DMS 273 treated with DMSO at 0.1 percent for 48 hours (cell line): ENCODE data around the gene RASSF3.
"Not testable (repeated sequence)": the region's sequence is repeated elsewhere in the genome, so short reads cannot be mapped to it uniquely, and the experiment has no call there.

ENCODE experiments used
- DNase-seq: peaks from one replicate; lab custom pipeline; 2025; lab: John Stamatoyannopoulos, UW

RASSF3 gene, protein sequence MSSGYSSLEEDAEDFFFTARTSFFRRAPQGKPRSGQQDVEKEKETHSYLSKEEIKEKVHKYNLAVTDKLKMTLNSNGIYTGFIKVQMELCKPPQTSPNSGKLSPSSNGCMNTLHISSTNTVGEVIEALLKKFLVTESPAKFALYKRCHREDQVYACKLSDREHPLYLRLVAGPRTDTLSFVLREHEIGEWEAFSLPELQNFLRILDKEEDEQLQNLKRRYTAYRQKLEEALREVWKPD

DNA sequence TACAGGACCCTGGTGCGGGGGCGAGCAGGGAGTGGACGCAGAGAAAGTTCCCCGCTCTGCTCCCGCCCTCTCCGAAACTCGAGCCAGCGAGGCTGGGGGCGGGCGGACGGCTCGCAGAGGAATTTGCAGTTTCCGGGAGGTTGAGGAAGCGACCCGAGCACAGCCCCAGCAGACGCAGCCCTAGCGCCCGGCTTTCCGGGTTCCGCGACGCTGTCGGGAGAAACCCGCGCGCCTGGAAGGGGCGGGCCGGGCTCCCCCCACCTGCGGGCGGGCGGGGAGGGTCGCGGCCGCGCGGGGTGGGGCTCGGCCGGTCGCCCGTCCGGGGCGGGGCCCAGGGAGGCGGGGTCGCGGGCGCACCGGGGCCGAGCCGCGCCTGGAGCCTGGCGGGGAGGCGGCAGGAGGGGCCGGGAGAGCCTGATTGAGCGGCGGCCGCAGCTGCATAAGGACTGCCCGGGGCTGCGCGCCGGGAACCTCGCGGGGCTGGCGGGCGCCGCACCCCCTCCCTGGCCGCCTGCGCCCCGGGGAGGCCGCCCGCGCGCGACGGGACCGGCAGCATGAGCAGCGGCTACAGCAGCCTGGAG lies at the start of gene RASSF3:
Gene RASSF3, plus strand, starts transcription at position 417 of the 581 bp plus-strand sequence. Its CDS starts 138 bp downstream, at position 555.
- DNase-seq, result no peak

DNA sequence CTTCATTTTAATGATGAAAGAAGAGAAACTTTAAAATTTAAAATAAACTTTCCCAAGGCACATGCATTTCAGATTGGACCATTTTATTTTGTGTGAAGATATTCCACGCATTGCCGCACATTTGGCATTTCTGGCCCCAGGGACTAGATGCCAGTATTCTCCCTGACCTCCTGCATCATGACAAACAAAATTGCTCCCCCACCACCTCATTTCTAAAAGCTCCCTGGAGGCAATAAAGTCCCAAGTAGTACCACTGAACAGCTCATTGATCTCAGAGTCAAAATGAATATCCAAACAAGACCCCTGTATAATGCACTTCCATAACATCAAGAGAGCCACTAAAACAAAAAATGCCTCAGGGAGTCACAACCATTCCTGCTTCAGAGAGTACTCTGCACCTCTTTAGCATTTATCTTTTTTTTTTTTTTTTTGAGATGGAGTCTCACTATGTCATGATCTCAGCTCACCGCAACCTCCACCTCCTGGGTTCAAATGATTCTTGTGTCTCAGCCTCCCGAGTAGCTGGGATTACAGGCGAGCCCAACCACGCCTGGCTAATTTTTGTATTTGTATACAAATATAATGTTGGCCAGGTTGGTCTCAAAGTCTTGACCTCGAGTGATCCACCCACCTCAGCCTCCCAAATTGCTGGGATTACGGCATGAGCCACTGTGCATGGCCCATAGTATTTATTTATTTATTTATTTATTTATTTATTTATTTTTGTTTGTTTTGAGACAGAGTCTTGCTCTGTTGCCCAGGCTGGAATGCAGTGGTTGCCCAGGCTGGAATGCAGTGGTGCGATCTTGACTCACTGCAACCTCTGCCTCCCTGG lies 48.8 kb upstream of the RASSF3 start:
- no peak for DNase-seq

DNA sequence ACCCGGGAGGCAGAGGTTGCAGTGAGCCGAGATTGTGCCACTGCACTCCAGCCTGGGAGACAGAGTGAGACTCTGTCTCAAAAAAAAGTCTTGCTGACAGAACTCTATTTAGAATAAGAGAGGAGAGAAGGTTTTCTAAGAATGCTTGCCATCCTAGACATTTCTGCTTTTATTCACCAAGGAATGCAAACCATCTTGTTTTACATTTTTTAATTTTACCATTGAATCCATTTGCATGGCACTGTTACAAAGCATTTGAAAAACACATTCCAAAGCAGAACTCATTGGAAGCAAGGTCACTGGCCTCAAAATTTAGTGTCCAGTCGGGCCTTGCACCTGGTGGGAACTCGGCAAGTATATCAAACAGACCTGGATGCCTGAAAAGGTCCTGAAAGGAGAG lies 44.2 kb upstream of the RASSF3 start:
- DNase-seq, result no peak

DNA sequence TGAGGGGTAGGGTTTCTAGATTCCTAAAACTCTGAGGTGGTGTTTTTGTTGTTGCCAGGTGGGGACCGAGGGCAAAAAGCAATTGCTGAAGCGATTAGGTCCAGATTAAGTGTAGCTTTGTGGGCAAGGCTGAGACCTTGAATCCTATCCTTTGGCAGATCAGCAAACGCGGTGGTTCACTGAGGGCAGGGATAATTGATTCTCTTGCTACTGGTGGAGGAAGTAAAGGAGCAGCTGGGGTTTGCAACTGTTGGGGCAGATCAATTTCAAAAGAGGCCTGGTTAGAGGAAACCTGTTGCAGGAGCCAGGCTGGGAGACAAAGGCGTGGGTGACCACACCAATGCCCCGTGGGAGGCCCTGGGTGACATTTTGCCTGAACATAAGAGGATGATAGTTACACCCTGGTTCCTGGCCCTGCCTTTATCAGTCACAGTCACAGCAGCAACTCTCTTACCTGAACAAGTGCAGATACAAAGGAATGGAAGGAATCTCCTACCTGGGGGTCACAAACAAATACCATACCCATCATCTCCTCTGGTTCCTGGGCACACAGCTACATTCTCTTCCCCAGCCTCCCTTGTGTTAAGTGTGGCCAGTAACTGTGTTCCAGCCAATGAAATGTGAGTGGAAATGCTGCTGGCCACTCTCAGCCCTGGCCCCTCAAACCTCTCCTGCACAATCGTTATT lies 43.3 kb upstream of the RASSF3 start:
- no peak for DNase-seq

DNA sequence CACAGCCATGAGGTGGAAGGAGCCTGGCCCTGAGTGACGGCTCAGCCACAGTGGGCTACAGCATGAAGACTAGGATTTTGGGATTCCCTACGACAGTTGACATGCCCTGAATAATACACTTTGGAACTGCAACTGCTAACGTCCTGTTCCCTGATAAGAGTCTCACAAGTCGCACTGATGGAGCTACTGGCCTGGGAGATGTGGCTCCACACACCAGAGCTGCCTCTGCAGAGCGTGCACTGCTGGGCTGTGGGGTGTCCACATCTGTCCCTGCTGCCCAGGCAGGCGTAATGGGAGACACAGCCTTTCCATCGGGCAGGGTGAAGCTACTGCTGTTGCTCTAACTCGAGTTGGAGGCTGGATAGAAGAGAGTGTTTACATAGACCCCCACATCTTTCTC lies 42.7 kb upstream of the RASSF3 start:
- DNase-seq, result no peak

DNA sequence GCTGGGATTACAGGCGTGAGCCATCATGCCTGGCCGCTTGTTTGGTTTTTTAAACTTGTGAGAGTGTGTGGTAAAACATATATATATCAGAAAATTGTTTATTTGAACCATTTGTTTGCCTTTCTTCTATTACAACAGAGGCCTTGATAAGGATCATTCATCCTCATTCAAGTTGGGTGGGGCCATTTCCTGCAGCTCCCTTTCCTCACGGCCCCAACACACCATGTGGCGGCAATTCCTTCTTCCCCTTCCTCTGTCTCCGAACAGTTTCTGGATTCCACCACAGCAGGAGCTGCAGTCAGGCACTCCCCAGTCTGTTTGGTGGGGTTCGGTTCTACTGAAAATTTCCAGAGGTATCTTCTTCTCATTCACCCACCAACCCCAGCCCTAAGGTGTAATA lies 42.0 kb upstream of the RASSF3 start:
- DNase-seq, result no peak

DNA sequence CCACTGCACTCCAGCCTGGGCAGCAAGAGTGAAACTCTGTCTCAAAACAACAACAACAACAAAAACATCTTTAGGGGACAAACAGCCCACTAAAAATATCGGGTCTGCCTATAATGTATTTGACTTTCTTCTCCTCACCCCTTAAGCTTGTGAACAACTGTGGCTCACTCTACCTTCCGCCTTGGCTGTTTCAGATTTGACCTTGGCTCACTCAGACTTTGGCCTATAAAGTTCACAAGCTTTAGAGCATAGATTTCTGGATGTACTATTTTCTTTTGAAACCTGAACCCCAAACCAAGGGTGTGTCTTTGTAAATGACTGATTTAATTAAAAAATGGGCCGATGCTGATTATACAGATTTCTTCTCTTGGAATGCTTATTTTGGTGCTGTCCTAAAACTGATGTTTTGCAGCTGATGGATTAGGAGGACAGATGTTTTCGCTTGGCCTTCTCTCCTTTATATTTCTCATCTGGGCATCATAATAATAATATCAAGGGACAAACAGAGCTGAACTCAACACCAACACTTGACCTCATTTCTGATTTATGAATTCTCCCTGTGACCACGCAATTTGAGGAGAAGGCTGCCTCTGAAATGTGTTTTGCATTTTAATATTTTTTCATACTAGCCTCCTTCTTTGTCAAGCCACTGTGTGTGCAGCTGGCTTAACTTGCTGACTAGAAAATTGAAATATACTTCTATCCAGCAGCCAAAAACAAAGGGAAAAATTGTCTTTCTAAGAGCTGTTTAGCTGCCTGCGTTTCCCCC lies 40.2 kb upstream of the RASSF3 start:
- no peak for DNase-seq

DNA sequence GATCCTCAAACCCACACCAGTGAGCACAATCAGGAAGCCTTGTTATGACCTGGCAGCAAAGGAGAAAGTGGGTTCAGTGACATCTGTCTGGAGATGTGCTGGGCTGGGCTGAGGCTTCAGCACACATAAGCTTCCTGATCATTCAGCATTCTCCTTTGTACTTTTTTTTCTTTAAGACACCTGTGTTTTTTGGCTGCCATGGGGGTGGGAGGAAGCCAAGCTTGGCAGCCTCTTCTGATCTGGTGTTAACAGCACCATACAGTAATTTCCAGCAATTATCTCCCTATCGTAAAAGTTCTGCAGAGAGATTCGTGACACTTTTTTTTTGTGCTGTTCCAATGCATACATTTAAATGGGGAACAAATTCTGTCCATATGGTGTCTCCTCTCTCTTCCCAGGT lies 38.9 kb upstream of the RASSF3 start:
- DNase-seq, result no peak

DNA sequence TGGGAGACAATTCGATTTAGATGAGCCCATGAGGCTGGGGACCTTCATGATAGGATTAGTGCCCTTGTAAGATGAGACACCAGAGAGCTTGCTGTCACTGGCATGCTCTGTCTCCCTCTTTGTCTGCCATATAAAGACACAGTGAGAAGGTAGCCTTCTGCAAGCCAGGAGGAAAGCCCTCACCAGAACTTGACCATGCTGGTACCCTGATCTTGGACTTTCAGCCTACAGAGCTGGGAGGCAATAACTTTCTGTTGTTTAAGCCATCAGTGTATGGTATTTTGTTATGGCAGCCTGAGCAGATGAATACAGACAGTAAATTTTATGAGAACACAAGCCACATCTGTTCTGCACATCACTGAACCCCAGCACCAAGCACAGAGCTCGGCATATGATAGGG lies 38.1 kb upstream of the RASSF3 start:
- no peak for DNase-seq

DNA sequence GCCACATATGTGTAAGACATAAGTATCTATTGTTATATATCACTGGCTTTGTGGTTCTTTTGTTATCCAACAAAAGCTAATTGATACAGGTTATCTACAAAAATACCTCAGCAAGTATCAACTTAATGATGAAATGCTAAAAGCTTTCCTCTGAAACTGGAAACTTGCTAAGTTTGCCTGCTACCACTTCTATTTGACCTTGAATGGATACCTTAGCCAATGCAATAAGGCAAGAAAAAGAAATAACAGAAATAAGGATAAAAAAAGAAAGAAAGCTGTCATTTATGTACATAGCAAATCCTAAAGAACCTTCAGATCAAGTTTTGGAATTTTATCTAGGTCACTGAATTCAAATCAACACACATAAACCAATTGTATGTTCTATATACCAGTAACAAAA lies 35.5 kb upstream of the RASSF3 start:
- no peak for DNase-seq

DNA sequence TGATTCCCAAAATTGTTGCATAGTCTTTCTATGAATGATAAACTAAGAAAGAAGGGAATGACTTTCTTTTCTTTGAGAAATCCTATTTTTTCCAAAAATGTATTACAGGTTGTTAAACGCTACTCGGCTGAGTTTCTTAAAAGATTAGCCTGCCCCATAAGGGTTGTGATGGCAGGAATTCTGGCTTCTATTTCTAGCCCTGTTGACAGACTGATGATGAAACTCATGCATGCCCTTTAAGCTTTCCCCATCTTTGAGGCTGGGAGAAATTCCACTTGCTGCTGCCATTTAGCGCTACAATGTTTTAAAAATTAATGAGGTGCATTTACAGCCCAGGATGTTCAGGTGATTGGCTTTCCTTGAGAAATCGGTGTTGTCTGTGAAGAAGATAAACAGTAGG lies 33.2 kb upstream of the RASSF3 start:
- no peak for DNase-seq

DNA sequence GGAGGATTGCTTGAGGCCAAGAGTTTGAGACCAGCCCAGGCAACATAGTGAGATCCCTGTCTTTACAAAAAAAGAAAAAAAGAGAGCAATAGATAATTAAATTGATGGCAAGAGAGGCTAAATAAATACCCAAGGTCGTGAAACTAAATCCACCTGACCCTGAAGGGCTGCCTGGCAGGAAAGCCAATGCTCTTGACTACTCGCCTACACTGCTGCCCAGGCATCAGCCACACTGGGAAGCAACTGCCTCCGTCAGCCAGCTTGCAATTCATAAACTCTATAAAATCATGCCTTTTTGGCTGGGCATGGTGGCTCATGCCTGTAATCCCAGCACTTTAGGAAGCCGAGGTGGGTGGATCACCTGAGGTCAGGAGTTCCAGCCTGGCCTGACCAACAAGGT lies 31.7 kb upstream of the RASSF3 start:
- DNase-seq, result no peak

DNA sequence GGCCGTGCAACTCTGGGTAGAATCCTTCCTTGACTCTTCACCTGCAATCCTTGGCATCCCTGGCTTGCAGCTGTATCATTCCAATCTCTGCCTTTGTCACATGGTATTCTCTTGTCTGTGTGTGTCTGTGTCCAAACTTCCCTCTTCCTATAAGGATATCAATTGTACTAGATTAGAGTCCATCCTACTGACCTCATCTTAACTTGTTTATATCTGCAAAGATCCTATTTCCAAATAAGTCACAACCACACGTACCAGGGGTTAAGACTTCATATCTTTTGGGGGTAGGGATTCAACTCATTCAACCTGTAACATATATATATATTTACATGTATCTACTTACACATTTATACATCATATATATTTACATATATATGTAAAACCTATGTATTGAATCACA lies 29.6 kb upstream of the RASSF3 start:
- no peak for DNase-seq

DNA sequence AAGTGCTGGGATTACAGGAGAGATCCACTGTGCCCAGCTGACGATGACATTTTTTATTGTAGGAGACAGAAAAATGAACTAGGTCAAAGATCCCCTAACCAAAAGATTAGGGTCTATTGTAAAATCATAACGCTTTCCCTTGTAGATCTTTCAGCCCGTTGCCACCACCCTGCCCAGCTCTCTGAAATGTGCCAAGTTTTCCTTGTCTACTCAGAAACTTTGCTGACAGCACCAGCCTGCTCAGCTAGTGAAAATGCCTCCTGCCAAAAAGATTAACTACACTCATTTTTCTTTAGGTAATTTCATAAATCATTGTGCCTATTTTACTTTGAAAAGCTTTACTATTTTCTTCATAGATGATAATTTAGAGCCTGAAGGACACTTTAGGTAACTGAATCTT lies 28.2 kb upstream of the RASSF3 start:
- no peak for DNase-seq

DNA sequence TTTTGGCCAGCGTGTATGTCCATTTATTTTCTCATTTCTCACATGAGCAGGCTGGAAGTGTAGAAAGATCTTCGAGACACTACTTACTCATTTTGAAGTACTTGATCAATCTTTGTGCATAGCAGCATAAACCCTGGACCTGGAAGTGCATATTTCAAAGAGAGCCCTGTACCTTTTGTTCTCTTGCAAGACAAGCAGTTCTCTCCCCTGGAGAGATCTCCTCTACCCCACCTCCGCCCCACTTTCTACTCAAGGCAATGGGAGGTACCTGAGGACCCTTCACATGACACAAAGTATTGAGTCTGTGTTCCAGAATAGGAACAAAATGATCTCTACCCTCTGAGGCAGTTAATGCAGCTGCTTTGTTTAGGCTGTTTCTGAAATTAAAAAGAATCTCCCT lies 27.4 kb upstream of the RASSF3 start:
- DNase-seq, result no peak

DNA sequence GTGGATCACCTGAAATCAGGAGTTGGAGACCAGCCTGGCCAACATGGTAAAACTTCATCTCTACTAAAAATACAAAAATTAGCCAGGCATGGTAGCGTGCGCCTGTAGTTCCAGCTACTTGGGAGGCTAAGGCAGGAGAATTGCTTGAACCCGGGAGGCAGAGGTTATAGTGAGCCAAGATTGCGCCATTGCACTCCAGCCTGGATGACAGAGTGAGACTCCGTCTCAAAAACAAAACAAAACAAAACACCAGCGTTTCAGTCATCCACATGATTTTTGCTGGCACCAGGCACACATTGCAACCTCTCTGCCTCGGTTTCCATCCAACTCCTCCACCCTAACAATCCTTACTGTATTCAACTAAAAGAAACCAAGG lies 26.9 kb upstream of the RASSF3 start:
- not testable (repeated sequence) for DNase-seq

DNA sequence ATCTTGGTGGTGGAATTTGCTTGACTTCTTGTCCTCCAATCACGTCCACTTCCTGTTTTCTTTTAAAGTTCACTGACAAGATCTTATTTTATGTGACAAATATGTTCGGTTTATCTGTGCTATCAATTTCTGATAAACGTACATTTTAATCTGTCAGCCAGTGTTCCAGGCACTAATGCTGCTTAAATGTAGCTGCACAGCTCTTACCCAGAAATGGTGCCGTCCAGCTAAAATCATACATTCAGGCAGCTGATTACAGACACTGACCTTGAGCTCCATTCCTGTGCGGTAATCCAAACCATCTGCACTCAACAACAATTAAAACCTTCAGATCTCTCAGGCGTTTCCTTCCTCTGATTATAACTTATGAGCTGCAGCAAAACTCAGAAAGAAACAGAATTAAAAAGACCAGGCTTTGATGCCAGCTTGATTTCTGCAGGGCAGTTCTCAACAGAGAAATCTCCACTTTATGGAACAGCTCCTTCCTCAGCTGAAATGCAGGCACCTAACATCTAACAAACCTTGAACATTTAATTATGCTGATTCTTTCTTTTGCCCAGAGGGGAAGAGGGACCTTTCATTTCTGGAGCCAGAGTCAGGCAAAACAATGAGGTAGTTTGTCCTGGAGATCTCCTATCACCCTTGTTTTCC lies 26.4 kb upstream of the RASSF3 start:
- DNase-seq, result no peak

DNA sequence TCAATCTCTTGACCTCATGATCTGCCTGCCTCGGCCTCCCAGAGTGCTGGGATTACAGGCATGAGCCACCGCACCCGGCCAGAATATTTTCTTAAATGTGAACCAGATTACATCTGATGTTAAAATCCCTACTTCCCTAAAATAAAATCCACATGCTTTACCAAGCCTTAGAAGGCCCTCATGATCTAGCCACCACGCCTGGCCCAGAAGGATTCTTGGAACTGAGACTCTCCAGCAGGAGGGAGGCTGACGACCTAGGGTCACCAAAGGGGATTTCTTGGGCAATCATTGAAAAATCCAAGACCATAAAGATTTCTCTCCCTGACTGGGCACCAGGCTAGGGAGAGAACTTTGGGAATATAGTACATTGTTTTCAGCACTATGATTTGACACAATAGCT lies 25.2 kb upstream of the RASSF3 start:
- DNase-seq, result no peak

DNA sequence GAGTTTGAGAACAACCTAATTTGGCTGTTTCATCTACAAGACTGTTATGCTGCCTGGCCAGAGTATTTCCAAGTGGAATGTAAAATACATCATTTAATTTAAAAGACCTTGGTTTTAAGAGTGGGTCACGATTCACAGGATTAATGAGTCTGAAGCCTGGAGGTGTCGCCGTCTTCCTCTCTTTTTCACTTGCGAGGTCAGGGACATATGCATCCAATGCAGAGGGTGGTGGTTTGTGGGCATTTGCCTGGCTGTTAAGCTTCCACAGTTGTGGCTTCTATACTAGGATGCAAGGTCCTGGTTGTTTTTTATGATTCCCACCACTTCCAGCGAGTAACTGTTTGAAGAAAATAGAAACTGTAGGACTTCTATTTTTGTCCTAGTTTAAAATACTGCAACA lies 22.8 kb upstream of the RASSF3 start:
- no peak for DNase-seq

DNA sequence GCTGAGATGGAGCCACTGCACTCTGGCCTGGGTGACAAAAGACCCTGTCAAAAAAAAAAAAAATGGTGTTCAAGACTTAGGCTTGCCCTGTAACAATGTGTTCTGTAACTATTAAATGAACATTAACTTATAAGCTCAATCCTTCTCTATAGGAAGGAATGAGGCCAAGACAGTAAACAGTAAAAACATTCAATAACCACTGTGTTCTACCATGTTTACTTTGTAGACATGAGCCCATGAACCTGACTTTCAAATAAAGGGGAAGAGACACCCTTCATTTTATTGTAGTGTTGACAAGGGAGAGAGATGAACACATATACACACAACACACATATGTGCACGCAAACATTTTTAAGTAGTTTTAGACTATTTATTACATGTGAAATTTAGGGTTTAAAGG lies 20.1 kb upstream of the RASSF3 start:
- no peak for DNase-seq
